ENCODE results near the gene EDNRA. TPM values are rescaled to one million over a fixed set of nuclear protein-coding genes. Genes with fewer than 3 reads are reported as not detected.
"Not testable (repeated sequence)": the region's sequence is repeated elsewhere in the genome, so short reads cannot be mapped to it uniquely, and the experiment has no call there.

Gene EDNRA
- 2.9 and 4.9 TPM in 2 replicates for total RNA-seq (2014; rRNA removed; shearing (Covaris generic))

GRCh38 chr4:147480891-147481576 is at the start of gene EDNRA:
Gene EDNRA (plus strand): TSS chr4:147481097. CDS start chr4:147485682, 4,585 bp downstream.
- no peaks in the 10 kb centered on the region for H3K36me3 ChIP-seq
- H3K9me3 ChIP-seq (replicated peaks) = no peaks in the 10 kb centered on the region
- peaks cover 16% of the 10 kb centered on the region for H3K4me1 ChIP-seq (replicated peaks)
- DNase-seq (ENCODE audit: low read depth in 1 of 2, low spot score in 2 of 2) = peak; percentile 56
- H3K4me3 ChIP-seq = peak within 1 kb of the TSS; percentile 52
- H3K27me3 ChIP-seq (replicated peaks) = no peaks in the 10 kb centered on the region
- no peak within 1 kb of the TSS for H3K27ac ChIP-seq

GRCh38 chr4:147434370-147434769 is 46.5 kb upstream of the EDNRA start:
- not testable (repeated sequence) for H3K4me3 ChIP-seq; H3K27ac ChIP-seq; H3K27me3 ChIP-seq (replicated peaks); H3K9me3 ChIP-seq (replicated peaks); H3K4me1 ChIP-seq (replicated peaks); H3K36me3 ChIP-seq; DNase-seq (ENCODE audit: low read depth in 1 of 2, low spot score in 2 of 2)

GRCh38 chr4:147440442-147440841 is 40.5 kb upstream of the EDNRA start:
- H3K9me3 ChIP-seq (replicated peaks) = no peaks in the 10 kb centered on the region
- H3K4me3 ChIP-seq = no peak overlapping the region
- no peak for DNase-seq (ENCODE audit: low read depth in 1 of 2, low spot score in 2 of 2)
- H3K36me3 ChIP-seq = no peaks in the 10 kb centered on the region
- H3K4me1 ChIP-seq (replicated peaks) = no peaks in the 10 kb centered on the region
- H3K27ac ChIP-seq = no peak overlapping the region
- no peaks in the 10 kb centered on the region for H3K27me3 ChIP-seq (replicated peaks)

- H3K4me1 ChIP-seq (replicated peaks) = no peaks in the 10 kb centered on the region
- DNase-seq (ENCODE audit: low read depth in 1 of 2, low spot score in 2 of 2) = no peak
- H3K9me3 ChIP-seq (replicated peaks) = no peaks in the 10 kb centered on the region
- no peak overlapping the region for H3K27ac ChIP-seq
- no peaks in the 10 kb centered on the region for H3K27me3 ChIP-seq (replicated peaks)
- H3K4me3 ChIP-seq = no peak overlapping the region
- H3K36me3 ChIP-seq = no peaks in the 10 kb centered on the region
Observed at GRCh38 chr4:147447786-147448185, 33.1 kb upstream of the EDNRA start.

GRCh38 chr4:147453561-147454141 is 27.2 kb upstream of the EDNRA start:
- Histone ChIP-seq H3K4me3 (no peak overlapping the region), H3K27ac (no peak overlapping the region), H3K27me3 (replicated peaks) (no peaks in the 10 kb centered on the region), H3K4me1 (replicated peaks) (no peaks in the 10 kb centered on the region), H3K9me3 (replicated peaks) (no peaks in the 10 kb centered on the region), H3K36me3 (no peaks in the 10 kb centered on the region)
- DNase-seq (ENCODE audit: low read depth in 1 of 2, low spot score in 2 of 2) = no peak

- DNase-seq (ENCODE audit: low read depth in 1 of 2, low spot score in 2 of 2) = no peak
- Histone ChIP-seq H3K27me3 (replicated peaks) (no peaks in the 10 kb centered on the region), H3K9me3 (replicated peaks) (no peaks in the 10 kb centered on the region), H3K36me3 (no peaks in the 10 kb centered on the region), H3K4me3 (no peak overlapping the region), H3K4me1 (replicated peaks) (no peaks in the 10 kb centered on the region), H3K27ac (no peak overlapping the region)
Observed at GRCh38 chr4:147456706-147457105, 24.2 kb upstream of the EDNRA start.

- no peaks in the 10 kb centered on the region for H3K27me3 ChIP-seq (replicated peaks)
- H3K27ac ChIP-seq = no peak overlapping the region
- no peaks in the 10 kb centered on the region for H3K9me3 ChIP-seq (replicated peaks)
- DNase-seq (ENCODE audit: low read depth in 1 of 2, low spot score in 2 of 2) = no peak
- H3K4me3 ChIP-seq = no peak overlapping the region
- no peaks in the 10 kb centered on the region for H3K4me1 ChIP-seq (replicated peaks)
- no peaks in the 10 kb centered on the region for H3K36me3 ChIP-seq
Observed at GRCh38 chr4:147461161-147461560, 19.7 kb upstream of the EDNRA start.

GRCh38 chr4:147463065-147463464 is 17.8 kb upstream of the EDNRA start:
- H3K27ac ChIP-seq = no peak overlapping the region
- no peaks in the 10 kb centered on the region for H3K4me1 ChIP-seq (replicated peaks)
- H3K27me3 ChIP-seq (replicated peaks) = no peaks in the 10 kb centered on the region
- no peaks in the 10 kb centered on the region for H3K36me3 ChIP-seq
- H3K4me3 ChIP-seq = no peak overlapping the region
- DNase-seq (ENCODE audit: low read depth in 1 of 2, low spot score in 2 of 2) = no peak
- no peaks in the 10 kb centered on the region for H3K9me3 ChIP-seq (replicated peaks)

- H3K9me3 ChIP-seq (replicated peaks) = no peaks in the 10 kb centered on the region
- H3K4me3 ChIP-seq = no peak overlapping the region
- H3K27ac ChIP-seq = no peak overlapping the region
- no peak for DNase-seq (ENCODE audit: low read depth in 1 of 2, low spot score in 2 of 2)
- no peaks in the 10 kb centered on the region for H3K27me3 ChIP-seq (replicated peaks)
- no peaks in the 10 kb centered on the region for H3K4me1 ChIP-seq (replicated peaks)
- no peaks in the 10 kb centered on the region for H3K36me3 ChIP-seq
Observed at GRCh38 chr4:147465461-147465860, 15.4 kb upstream of the EDNRA start.

- H3K27ac ChIP-seq = no peak overlapping the region
- H3K4me3 ChIP-seq = no peak overlapping the region
- H3K27me3 ChIP-seq (replicated peaks) = no peaks in the 10 kb centered on the region
- H3K9me3 ChIP-seq (replicated peaks) = no peaks in the 10 kb centered on the region
- H3K36me3 ChIP-seq = no peaks in the 10 kb centered on the region
- DNase-seq (ENCODE audit: low read depth in 1 of 2, low spot score in 2 of 2) = no peak
- H3K4me1 ChIP-seq (replicated peaks) = peaks cover 16% of the 10 kb centered on the region
Observed at GRCh38 chr4:147477439-147477838, 3.5 kb upstream of the EDNRA start.

GRCh38 chr4:147479376-147479775 is 1.5 kb upstream of the EDNRA start:
- Histone ChIP-seq H3K27ac (no peak overlapping the region), H3K4me3 (no peak overlapping the region), H3K4me1 (replicated peaks) (peaks cover 16% of the 10 kb centered on the region), H3K9me3 (replicated peaks) (no peaks in the 10 kb centered on the region), H3K27me3 (replicated peaks) (no peaks in the 10 kb centered on the region), H3K36me3 (no peaks in the 10 kb centered on the region)
- DNase-seq (ENCODE audit: low read depth in 1 of 2, low spot score in 2 of 2) = no peak

- Histone ChIP-seq H3K9me3 (replicated peaks) (no peaks in the 10 kb centered on the region), H3K4me3 (no peak overlapping the region), H3K27ac (no peak overlapping the region), H3K27me3 (replicated peaks) (no peaks in the 10 kb centered on the region), H3K4me1 (replicated peaks) (peaks cover 16% of the 10 kb centered on the region), H3K36me3 (no peaks in the 10 kb centered on the region)
- no peak for DNase-seq (ENCODE audit: low read depth in 1 of 2, low spot score in 2 of 2)
Observed at GRCh38 chr4:147479786-147480185, 1.1 kb upstream of the EDNRA start.

GRCh38 chr4:147480502-147480890 is 401 bp upstream of the EDNRA start:
- Histone ChIP-seq H3K36me3 (no peaks in the 10 kb centered on the region), H3K4me1 (replicated peaks) (peaks cover 16% of the 10 kb centered on the region), H3K27ac (no peak overlapping the region), H3K4me3 (peak overlapping the region; percentile 52), H3K9me3 (replicated peaks) (no peaks in the 10 kb centered on the region), H3K27me3 (replicated peaks) (no peaks in the 10 kb centered on the region)
- no peak for DNase-seq (ENCODE audit: low read depth in 1 of 2, low spot score in 2 of 2)

GRCh38 chr4:147481577-147482109 is 746 bp downstream of the EDNRA start:
- Histone ChIP-seq H3K4me1 (replicated peaks) (peaks cover 16% of the 10 kb centered on the region), H3K36me3 (no peaks in the 10 kb centered on the region), H3K9me3 (replicated peaks) (no peaks in the 10 kb centered on the region), H3K27me3 (replicated peaks) (no peaks in the 10 kb centered on the region), H3K27ac (no peak overlapping the region), H3K4me3 (peak overlapping the region; percentile 52)
- DNase-seq (ENCODE audit: low read depth in 1 of 2, low spot score in 2 of 2) = no peak
